Measurements from ENCODE around the gene CLIC3.

Gene CLIC3

DNA sequence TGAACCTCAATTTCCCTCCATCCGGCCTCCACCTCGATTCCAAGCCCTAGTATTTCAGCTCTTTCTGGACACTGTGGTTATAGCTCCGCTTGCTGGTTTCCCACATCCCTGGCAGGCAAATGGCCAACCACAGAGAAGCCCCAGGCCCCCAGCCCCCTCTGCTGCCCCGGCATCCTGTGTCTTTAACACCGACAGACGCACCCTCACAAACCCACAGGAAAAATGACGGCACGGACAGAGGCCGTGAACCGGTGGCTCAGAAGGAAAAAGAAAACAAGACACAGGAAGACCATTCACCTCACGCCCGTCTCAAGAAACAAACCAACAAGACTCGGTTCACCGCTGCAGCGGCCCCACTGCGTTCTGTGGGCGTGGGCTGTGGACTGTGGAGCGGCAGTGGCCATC lies 1.5 kb upstream of the CLIC3 start:
- CTCF ChIA-PET, result interaction anchor here (1.8 to 2.5 kb wide), 2 partner anchors 32 to 38 kb away, joined by 5 to 17 read pairs; partner anchors contain the start of gene ABCA2
- DNase-seq (ENCODE audit: low read depth, low spot score), result no peak
- no peak for TF ChIP-seq CTCF (IDR thresholded peaks at IDR 0.05; ENCODE audit: insufficient read depth, low read length, missing control alignments)
- H3K4me3 ChIP-seq (ENCODE audit: low read depth, low read length), result no peak overlapping the region
- POLR2A ChIA-PET, result no interaction called here

DNA sequence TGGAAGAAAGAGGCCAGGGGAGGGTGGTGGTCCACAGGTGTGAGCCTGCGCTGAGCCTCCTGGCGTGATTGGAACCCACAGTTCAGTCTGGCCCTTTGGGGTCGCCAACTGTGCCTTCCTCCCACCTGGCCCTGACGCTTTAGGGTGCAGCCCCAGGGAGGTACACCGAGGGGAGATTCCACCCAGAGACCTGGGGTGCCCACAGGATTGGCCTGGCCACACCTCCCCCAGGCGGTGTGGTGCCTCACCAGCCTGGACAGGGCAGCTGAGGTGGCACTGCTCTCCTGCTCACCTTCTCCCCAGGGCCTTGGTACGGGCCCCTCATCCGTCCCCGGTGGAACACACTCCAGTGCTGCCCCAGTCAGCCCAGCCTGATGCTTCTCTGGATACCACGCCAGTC lies 1.0 kb upstream of the CLIC3 start:
- H3K4me3 ChIP-seq (ENCODE audit: low read depth, low read length), result no peak overlapping the region
- no peak for TF ChIP-seq CTCF (IDR thresholded peaks at IDR 0.05; ENCODE audit: insufficient read depth, low read length, missing control alignments)

DNA sequence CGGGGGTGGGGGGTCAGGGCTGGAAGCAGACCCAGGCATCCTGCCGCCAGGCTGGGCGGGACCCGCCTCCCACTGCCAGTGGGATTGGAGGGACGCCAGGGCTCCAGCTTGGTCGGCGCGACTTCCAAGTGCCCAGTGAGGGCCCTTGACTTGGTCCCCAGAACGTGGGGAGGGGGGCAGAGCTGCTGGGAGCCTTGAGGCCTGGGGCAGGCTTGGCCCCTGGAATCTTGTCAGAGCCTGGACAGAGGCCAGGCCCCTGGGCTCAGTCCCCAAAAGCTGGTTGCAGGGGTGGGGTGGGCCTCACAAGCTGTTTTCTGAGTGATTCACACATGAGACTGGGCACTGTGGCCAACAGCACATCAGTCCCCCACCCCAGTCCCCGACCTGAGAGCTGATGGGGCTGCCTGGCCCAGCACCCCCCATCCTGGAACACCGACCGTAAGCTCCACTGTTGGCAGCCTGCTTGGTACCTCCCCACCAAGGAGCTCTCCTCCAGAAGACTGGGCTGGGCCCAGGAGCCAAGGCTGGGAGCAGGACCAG lies 526 bp downstream of the CLIC3 start:
- POLR2A ChIA-PET, result interaction anchor here (0.8 to 1.6 kb wide), 3 partner anchors 31 to 148 kb away, joined by 3 read pairs; no protein-coding TSS in a partner anchor
- no peak for DNase-seq (ENCODE audit: low read depth, low spot score)
- CTCF ChIA-PET, result interaction anchor here (0.6 to 2.5 kb wide), 5 partner anchors 26 to 54 kb away, joined by 3 to 17 read pairs (median 3); partner anchors contain the start of genes ABCA2 and C8G
- TF ChIP-seq CTCF (IDR thresholded peaks at IDR 0.05; ENCODE audit: insufficient read depth, low read length, missing control alignments), result no peak
- H3K4me3 ChIP-seq (ENCODE audit: low read depth, low read length), result peak overlapping the region; percentile 38

More for the DNA sequence above, 1.0 kb upstream of the CLIC3 start:
- DNase-seq (ENCODE audit: low read depth, low spot score), result no peak
- CTCF ChIA-PET, result interaction anchor here (1.8 to 2.5 kb wide), 2 partner anchors 32 to 38 kb away, joined by 5 to 17 read pairs; partner anchors contain the start of gene ABCA2
- POLR2A ChIA-PET, result interaction anchor here (1.6 kb wide), 1 partner anchor 149 kb away, joined by 3 read pairs; no protein-coding TSS in a partner anchor

DNA sequence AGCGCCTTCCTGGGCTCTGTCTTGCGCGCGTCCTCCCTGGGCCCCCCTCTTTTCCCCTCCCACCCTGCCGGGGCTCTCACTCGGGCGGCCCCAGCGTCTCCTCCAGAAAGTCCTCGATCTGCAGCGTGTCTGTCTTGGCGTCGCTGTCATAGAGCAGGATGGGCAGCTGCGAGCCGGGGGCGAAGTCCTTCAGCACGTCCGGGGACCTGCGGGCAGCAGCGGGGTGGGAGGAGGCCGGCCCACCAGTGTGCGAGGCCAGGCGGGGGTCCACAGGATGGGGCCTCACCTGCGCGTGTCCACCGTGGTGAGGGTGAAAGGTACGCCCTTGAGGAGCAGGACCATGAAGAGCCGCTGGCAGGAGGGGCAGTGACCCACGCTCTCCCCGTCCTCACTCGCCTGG lies 1.0 kb downstream of the CLIC3 start:
- no peak for TF ChIP-seq CTCF (IDR thresholded peaks at IDR 0.05; ENCODE audit: insufficient read depth, low read length, missing control alignments)
- CTCF ChIA-PET, result interaction anchor here (0.6 to 4.9 kb wide), 5 partner anchors 26 to 50 kb away, joined by 3 to 34 read pairs (median 6); partner anchors contain the start of genes ABCA2 and C8G
- POLR2A ChIA-PET, result no interaction called here
- DNase-seq (ENCODE audit: low read depth, low spot score), result no peak
- H3K4me3 ChIP-seq (ENCODE audit: low read depth, low read length), result no peak overlapping the region

- no peak overlapping the region for H3K4me3 ChIP-seq (ENCODE audit: low read depth, low read length)
- no peak for TF ChIP-seq CTCF (IDR thresholded peaks at IDR 0.05; ENCODE audit: insufficient read depth, low read length, missing control alignments)
- ChIA-PET POLR2A (no interaction called here), CTCF (interaction anchor here (1.6 to 4.9 kb wide), 2 partner anchors 20 to 34 kb away, joined by 3 to 34 read pairs; no protein-coding TSS in a partner anchor)
- no peak for DNase-seq (ENCODE audit: low read depth, low spot score)
These were observed 1.5 kb downstream of the CLIC3 start for GRCh38 chr9:136994888-136995230.

GRCh38 chr9:136994180-136994887 lies 2.0 kb downstream of the CLIC3 start:
- CTCF ChIA-PET, result interaction anchor here (1.6 to 4.9 kb wide), 3 partner anchors 20 to 46 kb away, joined by 3 to 34 read pairs (median 6); no protein-coding TSS in a partner anchor
- POLR2A ChIA-PET, result no interaction called here
- no peak for DNase-seq (ENCODE audit: low read depth, low spot score)
- no peak overlapping the region for H3K4me3 ChIP-seq (ENCODE audit: low read depth, low read length)
- TF ChIP-seq CTCF (IDR thresholded peaks at IDR 0.05; ENCODE audit: insufficient read depth, low read length, missing control alignments), result no peak
